Measurements from ENCODE around the gene ING2. TPM values are rescaled to one million over a fixed set of nuclear protein-coding genes. Genes with fewer than 3 reads are reported as not detected.
"Not testable (repeated sequence)": the region's sequence is repeated elsewhere in the genome, so short reads cannot be mapped to it uniquely, and the experiment has no call there.

ING2 gene
- total and polyA plus RNA-seq, 12 donors = 18.9 to 119 (median 43.6) TPM

DNA sequence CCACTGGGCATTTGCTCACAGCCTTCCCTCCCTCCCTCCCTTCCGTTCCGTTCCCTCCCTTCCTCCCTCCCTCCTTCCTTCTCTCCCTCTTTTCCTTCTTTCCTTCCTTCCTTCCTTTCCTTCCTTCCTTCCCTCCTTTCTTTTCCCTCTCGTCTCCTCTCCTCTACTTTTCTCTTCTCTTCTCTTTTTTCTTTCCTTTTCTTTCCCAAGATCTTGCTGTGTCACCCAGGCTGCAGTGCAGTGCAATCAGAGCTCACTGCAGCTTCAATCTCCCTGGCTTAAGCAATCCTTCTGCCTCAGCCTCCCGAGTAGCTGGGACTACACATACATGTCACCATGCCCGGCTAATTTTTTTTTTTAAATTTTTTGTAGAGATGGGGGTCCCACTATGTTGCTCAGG lies 26.7 kb upstream of the ING2 start:
- H3K36me3 ChIP-seq (replicated peaks in 1 of 2) = no peaks in the 10 kb centered on the region
- peak in 1 of 2 donors; percentile 14 for TF ChIP-seq POLR2A (IDR thresholded peaks at IDR 0.05)
- TF ChIP-seq, protein P1, sequence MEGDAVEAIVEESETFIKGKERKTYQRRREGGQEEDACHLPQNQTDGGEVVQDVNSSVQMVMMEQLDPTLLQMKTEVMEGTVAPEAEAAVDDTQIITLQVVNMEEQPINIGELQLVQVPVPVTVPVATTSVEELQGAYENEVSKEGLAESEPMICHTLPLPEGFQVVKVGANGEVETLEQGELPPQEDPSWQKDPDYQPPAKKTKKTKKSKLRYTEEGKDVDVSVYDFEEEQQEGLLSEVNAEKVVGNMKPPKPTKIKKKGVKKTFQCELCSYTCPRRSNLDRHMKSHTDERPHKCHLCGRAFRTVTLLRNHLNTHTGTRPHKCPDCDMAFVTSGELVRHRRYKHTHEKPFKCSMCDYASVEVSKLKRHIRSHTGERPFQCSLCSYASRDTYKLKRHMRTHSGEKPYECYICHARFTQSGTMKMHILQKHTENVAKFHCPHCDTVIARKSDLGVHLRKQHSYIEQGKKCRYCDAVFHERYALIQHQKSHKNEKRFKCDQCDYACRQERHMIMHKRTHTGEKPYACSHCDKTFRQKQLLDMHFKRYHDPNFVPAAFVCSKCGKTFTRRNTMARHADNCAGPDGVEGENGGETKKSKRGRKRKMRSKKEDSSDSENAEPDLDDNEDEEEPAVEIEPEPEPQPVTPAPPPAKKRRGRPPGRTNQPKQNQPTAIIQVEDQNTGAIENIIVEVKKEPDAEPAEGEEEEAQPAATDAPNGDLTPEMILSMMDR (IDR thresholded peaks at IDR 0.05) = no peak
- no peaks in the 10 kb centered on the region for H3K4me1 ChIP-seq (replicated peaks in 1 of 2)
- no peak overlapping the region for H3K27ac ChIP-seq
- peak in 3 of 7 donors; percentile 26 to 33 (median 33) for DNase-seq
- H3K4me3 ChIP-seq = peak overlapping the region in 2 of 4 donors; percentile 8 to 42
- H3K27me3 ChIP-seq = no peaks in the 10 kb centered on the region
- 18 to 29% (median 22%) methylated on average over 5 of the region's 5 CpGs for WGBS, 4 donors
- H3K9me3 ChIP-seq (replicated peaks in 1 of 3) = no peaks in the 10 kb centered on the region
- intact Hi-C loops (cut with DNase I) = loop anchor here in 1 of 2 donors (10.0 kb wide), 2 partner anchors 127 to 177 kb away; partner anchors contain the start of genes RWDD4 and TRAPPC11

DNA sequence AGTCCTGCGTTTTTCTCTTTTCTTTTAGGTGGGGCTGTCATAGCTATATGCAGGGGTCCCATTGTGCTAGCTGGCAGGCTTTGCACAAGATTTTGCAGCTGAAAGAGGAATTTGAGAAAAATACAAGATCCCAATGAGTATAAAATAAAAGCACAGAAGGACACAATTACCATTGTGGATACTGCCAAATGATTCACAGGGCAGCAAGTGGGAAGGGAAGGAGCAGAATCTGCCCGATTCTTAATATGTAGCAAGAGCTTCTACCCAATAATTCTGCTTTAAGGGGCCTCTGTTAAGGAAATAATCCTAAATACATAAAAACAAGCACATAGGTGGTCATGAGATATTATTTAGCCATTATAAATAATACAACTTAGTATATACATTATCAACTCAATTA lies 25.9 kb upstream of the ING2 start:
- intact Hi-C loops (cut with DNase I) = loop anchor here in 1 of 2 donors (10.0 kb wide), 2 partner anchors 126 to 176 kb away; partner anchors contain the start of genes RWDD4 and TRAPPC11
- Histone ChIP-seq H3K36me3 (replicated peaks in 1 of 2) (no peaks in the 10 kb centered on the region), H3K4me3 (no peak overlapping the region), H3K4me1 (replicated peaks in 1 of 2) (no peaks in the 10 kb centered on the region), H3K27ac (no peak overlapping the region), H3K27me3 (no peaks in the 10 kb centered on the region), H3K9me3 (replicated peaks in 1 of 3) (no peaks in the 10 kb centered on the region)
- 43 to 54% (median 47%) methylated on average over 2 of the region's 2 CpGs for WGBS, 4 donors
- TF ChIP-seq, protein P1 (IDR thresholded peaks at IDR 0.05) = no peak
- no peak for TF ChIP-seq POLR2A (IDR thresholded peaks at IDR 0.05)
- no peak for DNase-seq

DNA sequence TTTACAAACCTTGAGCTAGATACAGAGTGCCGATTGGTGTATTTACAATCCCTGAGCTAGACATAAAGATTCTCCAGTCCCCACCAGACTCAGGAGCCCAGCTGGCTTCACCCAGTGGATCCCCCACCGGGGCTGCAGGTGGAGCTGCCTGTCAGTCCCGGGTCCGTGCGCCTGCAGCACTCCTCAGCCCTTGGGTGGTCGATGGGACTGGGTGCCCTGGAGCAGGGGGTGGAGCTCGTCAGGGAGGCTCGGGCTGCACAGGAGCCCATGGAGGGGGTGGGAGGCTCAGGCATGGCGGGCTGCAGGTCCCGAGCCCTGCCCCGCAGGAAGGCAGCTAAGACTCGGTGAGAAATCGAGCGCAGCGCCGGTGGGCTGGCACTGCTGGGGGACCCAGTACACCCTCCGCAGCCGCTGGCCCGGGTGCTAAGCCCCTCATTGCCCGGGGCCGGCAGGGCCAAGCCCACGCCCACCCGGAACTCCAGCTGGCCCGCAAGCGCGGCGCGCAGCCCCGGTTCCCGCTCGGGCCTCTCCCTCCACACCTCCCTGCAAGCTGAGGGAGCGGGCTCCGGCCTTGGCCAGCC lies 22.3 kb upstream of the ING2 start:
- H3K27ac ChIP-seq; H3K36me3 ChIP-seq (replicated peaks in 1 of 2); H3K4me1 ChIP-seq (replicated peaks in 1 of 2); intact Hi-C loops (cut with DNase I); DNase-seq; H3K9me3 ChIP-seq (replicated peaks in 1 of 3); H3K4me3 ChIP-seq; H3K27me3 ChIP-seq: not testable (repeated sequence)
- 94 to 98% (median 96%) methylated on average over 7 to 33 of the region's 33 CpGs for WGBS, 4 donors

DNA sequence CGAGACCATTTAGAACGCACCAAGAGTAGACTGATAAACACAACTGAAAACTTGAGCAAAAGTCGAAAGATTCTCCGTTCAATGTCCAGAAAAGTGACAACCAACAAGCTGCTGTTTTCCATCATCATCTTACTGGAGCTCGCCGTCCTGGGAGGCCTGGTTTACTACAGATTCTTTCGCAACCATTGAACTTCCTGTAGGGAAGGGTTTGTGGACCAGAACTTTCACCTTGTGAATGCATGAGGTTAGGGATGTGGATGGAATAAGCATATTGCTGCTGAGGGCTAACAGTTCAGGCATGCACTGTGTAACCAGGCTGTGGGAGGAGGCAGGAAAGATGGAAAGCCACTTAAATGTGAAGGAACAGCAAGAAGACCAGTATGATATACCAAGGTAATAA lies 20.9 kb upstream of the ING2 start:
- intact Hi-C loops (cut with DNase I) = no loop called here
- no peak for DNase-seq

More for the DNA sequence above, 20.9 kb upstream of the ING2 start:
- Histone ChIP-seq H3K36me3 (replicated peaks in 1 of 2) (no peaks in the 10 kb centered on the region), H3K4me3 (no peak overlapping the region), H3K27ac (no peak overlapping the region), H3K4me1 (replicated peaks in 1 of 2) (no peaks in the 10 kb centered on the region), H3K9me3 (replicated peaks in 1 of 3) (no peaks in the 10 kb centered on the region), H3K27me3 (no peaks in the 10 kb centered on the region)
- WGBS, 4 donors = 91 to 98% (median 94%) methylated on average over 6 to 7 of the region's 7 CpGs
- TF ChIP-seq POLR2A (IDR thresholded peaks at IDR 0.05) = no peak
- TF ChIP-seq, protein P1 (IDR thresholded peaks at IDR 0.05) = no peak
